ENCODE measurements around the gene MSANTD4. TPM values are rescaled to one million over a fixed set of nuclear protein-coding genes. Genes with fewer than 3 reads are reported as not detected.

Gene MSANTD4
- total RNA-seq: 10.1 and 12.3 TPM in 2 replicates

DNA sequence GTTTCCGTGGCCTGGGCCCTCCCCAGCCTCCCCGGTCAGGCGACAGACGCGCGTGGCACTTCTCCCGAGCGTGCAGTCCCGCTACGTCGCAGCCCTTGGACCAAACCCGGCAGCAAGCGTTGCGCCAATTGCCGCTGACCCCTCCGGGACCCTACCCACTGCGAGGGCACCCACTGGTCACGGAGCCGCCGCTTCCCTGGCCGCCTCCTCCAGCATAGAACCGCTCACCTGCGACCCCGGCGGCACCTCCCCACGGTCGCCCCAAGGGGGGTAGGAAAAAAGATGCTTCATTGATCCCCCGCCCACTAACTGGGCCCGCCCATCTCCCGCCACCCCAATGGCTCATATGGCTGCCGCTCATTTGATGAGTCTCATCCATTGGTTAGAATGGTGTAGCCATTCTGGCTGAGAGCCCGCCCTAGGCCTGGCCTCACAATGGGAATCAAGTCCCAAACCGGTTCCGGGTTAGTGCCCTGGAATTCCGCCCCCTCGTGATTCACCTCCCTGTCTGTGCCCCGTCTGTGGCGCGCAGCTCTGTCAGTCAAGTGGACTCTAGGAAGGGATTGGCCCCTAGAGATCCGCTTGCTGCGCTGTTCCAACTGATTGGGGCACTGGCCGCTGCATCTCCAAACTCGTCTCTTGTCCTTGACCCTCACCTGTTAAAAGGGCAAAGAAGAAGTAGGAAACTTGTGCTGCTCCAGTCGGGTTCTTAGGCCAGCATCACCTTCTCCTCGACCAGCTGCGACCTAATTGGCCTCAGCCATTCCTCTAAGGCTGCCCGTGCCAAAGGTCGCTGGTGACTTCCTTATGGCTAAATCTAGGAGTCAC is at the start of gene MSANTD4:
TSS of gene MSANTD4 (minus strand) at position 274 of the 828 bp plus-strand sequence. CDS start 11,323 bp downstream, outside the sequence.

Other genes starting within 250 kb of the MSANTD4 start
- gene KBTBD3, start 55.1 kb upstream of the MSANTD4 start, total RNA-seq: 1.4 and 5.0 TPM in 2 replicates
- 57.7 and 64.1 TPM in 2 replicates for gene AASDHPPT, start 55.4 kb upstream of the MSANTD4 start, total RNA-seq

Data from cardiac atrium fibroblast (primary cell).